Thyroid gland (tissue), 4 donors: ENCODE measurements around the gene VAMP8.

Source experiments
- CTCF ChIP-seq, 6 experiments: fragments of 200-600 bp in 3 of 6; fragments of 450-650 bp in 3 of 6; sonication (generic) in 3 of 6; IDR thresholded peaks; one replicate each; pipeline ENCODE4 v1.5.1; 2016 to 2019; ENCODE audit warnings: antibody characterized with exemption in 6 of 6, mild to moderate bottlenecking in 2 of 6, inconsistent platforms in 1 of 6, moderate library complexity in 1 of 6
- POLR2A ChIP-seq, 2 donors: fragments of 450-650 bp; IDR thresholded peaks; one replicate each; pipeline ENCODE4 v1.6.1; 2017; ENCODE audit warnings: antibody characterized with exemption in 2 of 2, mild to moderate bottlenecking in 2 of 2, moderate library complexity in 1 of 2

DNA sequence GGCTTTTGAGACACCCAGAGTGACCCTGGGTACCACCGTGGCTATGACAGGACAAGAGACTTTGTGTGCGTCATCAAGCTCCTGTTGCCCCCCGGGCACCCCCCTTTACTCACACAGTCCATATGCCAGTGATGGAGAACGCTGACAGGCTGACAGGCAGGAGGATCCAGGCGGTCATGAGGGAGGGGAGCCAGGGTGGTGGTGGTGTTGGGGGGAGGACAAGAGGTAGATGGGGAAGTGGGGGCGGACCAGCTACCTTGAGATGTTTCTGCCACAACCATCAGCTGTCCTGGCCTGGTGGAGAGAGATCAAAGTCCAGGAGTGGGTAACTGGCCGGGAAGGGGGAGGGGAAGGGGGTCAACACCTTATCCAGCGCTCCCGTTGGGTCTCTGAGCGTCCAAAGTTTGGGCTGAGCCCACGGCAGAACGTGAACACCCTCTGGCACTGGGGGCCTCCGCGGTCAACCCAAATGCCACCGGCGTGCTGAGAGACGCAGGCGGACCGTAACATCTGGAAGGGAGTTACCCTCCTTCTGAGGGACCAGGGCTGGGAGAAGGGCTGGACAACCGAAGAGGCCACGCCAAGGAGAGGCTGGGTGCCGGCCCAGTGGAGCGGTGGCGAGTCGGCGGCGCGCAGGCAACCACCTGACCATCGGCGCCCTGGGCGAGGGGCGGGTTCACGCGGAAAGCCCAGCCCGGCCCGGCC is 24.5 kb downstream of the VAMP8 start:
- TF ChIP-seq CTCF (IDR thresholded peaks at IDR 0.05) (no peak), POLR2A (IDR thresholded peaks at IDR 0.05) (no peak)
